SK-N-SH treated with all-trans-retinoic acid at 6 μM for 48 hours (cell line): ENCODE data around the gene OCA2.

Experiments
- ATAC-seq: fragments of 200-7000 bp; cut with Tn5 transposase; 3 replicates; pipeline ENCODE4 v1.9.1; 2020; ENCODE audit warnings: mild to moderate bottlenecking, moderate library complexity
- ARNTL ChIP-seq: fragments of 450-650 bp; formaldehyde crosslinking; IDR thresholded peaks from 2 replicates; pipeline ENCODE4 v1.5.0; 2020; ENCODE audit warnings: low read depth, mild to moderate bottlenecking, moderate library complexity, borderline replicate concordance
- BACH2 ChIP-seq: fragments of 250-450 bp; sonication (Bioruptor Pico); IDR thresholded peaks from 2 replicates; pipeline ENCODE4 v1.9.0; 2021; ENCODE audit warnings: mild to moderate bottlenecking, borderline replicate concordance
- CSDC2 ChIP-seq: fragments of 250-450 bp; sonication (Bioruptor Pico); IDR thresholded peaks from 2 replicates; pipeline ENCODE4 v1.5.0; 2020; ENCODE audit warnings: mild to moderate bottlenecking, moderate library complexity
- ESRRG ChIP-seq: fragments of 250-450 bp; sonication (Bioruptor Pico); IDR thresholded peaks from 2 replicates; pipeline ENCODE4 v1.6.1; 2021; ENCODE audit warnings: mild to moderate bottlenecking
- GLIS3 ChIP-seq: fragments of 250-450 bp; sonication (Bioruptor Pico); IDR thresholded peaks from 2 replicates; pipeline ENCODE4 v1.5.0; 2020; ENCODE audit warnings: mild to moderate bottlenecking, moderate library complexity
- OSR1 ChIP-seq: fragments of 250-450 bp; sonication (Bioruptor Pico); IDR thresholded peaks from 2 replicates; pipeline ENCODE4 v1.8.0; 2022; ENCODE audit warnings: moderate library complexity, mild to moderate bottlenecking, inconsistent platforms
- PPARA ChIP-seq: fragments of 250-450 bp; sonication (Bioruptor Pico); IDR thresholded peaks from 2 replicates; pipeline ENCODE4 v1.5.0; 2020; ENCODE audit warnings: mild to moderate bottlenecking, borderline replicate concordance
- RARB ChIP-seq: fragments of 250-450 bp; sonication (Bioruptor Pico); IDR thresholded peaks from 2 replicates; pipeline ENCODE4 v1.8.0; 2021; ENCODE audit warnings: mild to moderate bottlenecking, moderate library complexity
- SNAI2 ChIP-seq: fragments of 250-450 bp; sonication (Bioruptor Pico); IDR thresholded peaks from 2 replicates; pipeline ENCODE4 v1.5.0; 2020; ENCODE audit warnings: mild to moderate bottlenecking, moderate library complexity
- TOX ChIP-seq: fragments of 250-450 bp; sonication (Bioruptor Pico); IDR thresholded peaks from 2 replicates; pipeline ENCODE4 v1.8.0; 2021; ENCODE audit warnings: mild to moderate bottlenecking, moderate library complexity, borderline replicate concordance
- ZC3H10 ChIP-seq: fragments of 250-450 bp; sonication (Bioruptor Pico); IDR thresholded peaks from 2 replicates; pipeline ENCODE4 v1.5.1; 2021; ENCODE audit warnings: mild to moderate bottlenecking, moderate library complexity
- ZFP3 ChIP-seq: fragments of 250-450 bp; sonication (Bioruptor Pico); IDR thresholded peaks from 2 replicates; pipeline ENCODE4 v1.5.0; 2020; ENCODE audit warnings: mild to moderate bottlenecking, moderate library complexity
- ZFP30 ChIP-seq: fragments of 450-650 bp; formaldehyde crosslinking; IDR thresholded peaks from 2 replicates; pipeline ENCODE4 v1.5.0; 2022; ENCODE audit warnings: mild to moderate bottlenecking, moderate library complexity
- ZNF565 ChIP-seq: fragments of 450-650 bp; formaldehyde crosslinking; conservative IDR thresholded peaks from 2 replicates; pipeline ENCODE4 v1.5.0; 2020; ENCODE audit warnings: low read depth, mild to moderate bottlenecking, moderate library complexity
- ZNF70 ChIP-seq: fragments of 450-650 bp; formaldehyde crosslinking; IDR thresholded peaks from 2 replicates; pipeline ENCODE4 v1.5.0; 2020; ENCODE audit warnings: mild to moderate bottlenecking, moderate library complexity
- ZNF8 ChIP-seq: fragments of 450-650 bp; formaldehyde crosslinking; IDR thresholded peaks from 2 replicates; pipeline ENCODE4 v1.5.0; 2020; ENCODE audit warnings: mild to moderate bottlenecking, moderate library complexity
- TF ChIP-seq, protein P1 (sequence below): fragments of 250-450 bp; sonication (Bioruptor Pico); IDR thresholded peaks from 2 replicates; pipeline ENCODE4 v1.5.0; 2020; ENCODE audit warnings: mild to moderate bottlenecking, moderate library complexity
- TF ChIP-seq, protein P2 (sequence below): fragments of 250-450 bp; sonication (Bioruptor Pico); IDR thresholded peaks from 2 replicates; pipeline ENCODE4 v1.5.1; 2020; ENCODE audit warnings: low read depth, mild to moderate bottlenecking, moderate library complexity
- TF ChIP-seq, protein P3 (sequence below): fragments of 250-450 bp; sonication (Bioruptor Pico); IDR thresholded peaks from 2 replicates; pipeline ENCODE4 v1.8.0; 2021; ENCODE audit warnings: low read depth, mild to moderate bottlenecking, moderate library complexity, borderline replicate concordance
- TF ChIP-seq, protein P4 (sequence below): fragments of 250-450 bp; sonication (Bioruptor Pico); IDR thresholded peaks from 2 replicates; pipeline ENCODE4 v1.5.1; 2021; ENCODE audit warnings: mild to moderate bottlenecking, moderate library complexity

The OCA2 gene

DNA sequence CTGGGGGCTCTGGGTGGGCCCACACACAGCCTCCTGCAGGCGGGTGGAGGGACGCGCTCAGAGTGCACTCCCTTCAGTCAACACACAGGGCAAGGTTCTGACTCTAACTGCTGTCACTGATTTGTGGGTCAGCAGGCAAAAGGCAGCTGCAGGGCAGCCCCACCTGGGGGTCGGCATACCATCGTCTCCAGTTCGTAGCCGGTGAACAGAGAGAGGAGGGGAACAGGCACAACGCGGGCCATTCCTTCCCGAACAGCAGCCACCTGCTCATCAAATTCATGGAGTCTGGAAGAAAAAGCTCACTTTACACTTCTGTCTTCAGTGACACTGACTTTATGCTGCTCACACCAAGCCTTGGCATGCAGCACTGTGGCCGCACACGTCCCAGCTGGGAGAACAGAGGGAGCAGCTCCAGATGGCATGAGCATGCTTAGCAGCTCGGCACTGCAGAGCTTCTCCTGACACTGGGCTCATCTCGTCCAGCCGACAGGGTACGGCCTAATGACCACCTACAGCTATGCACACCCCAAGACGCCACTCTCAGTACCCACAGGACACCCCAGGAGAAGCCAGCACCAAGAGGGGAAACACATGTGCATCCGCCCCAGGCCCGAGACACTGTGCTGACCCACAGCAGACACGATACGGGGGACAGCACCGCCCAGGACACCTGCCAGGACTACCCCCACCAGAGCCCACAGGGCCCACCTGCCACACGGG is 14.4 kb upstream of the OCA2 start:
- no peak for TF ChIP-seq RARB
- TF ChIP-seq PPARA (CRISPR knock-in tag): no peak
- TF ChIP-seq TOX: no peak
- TF ChIP-seq ZNF565 (CRISPR knock-in tag): no peak
- TF ChIP-seq BACH2 (CRISPR knock-in tag): no peak
- TF ChIP-seq, protein P1, sequence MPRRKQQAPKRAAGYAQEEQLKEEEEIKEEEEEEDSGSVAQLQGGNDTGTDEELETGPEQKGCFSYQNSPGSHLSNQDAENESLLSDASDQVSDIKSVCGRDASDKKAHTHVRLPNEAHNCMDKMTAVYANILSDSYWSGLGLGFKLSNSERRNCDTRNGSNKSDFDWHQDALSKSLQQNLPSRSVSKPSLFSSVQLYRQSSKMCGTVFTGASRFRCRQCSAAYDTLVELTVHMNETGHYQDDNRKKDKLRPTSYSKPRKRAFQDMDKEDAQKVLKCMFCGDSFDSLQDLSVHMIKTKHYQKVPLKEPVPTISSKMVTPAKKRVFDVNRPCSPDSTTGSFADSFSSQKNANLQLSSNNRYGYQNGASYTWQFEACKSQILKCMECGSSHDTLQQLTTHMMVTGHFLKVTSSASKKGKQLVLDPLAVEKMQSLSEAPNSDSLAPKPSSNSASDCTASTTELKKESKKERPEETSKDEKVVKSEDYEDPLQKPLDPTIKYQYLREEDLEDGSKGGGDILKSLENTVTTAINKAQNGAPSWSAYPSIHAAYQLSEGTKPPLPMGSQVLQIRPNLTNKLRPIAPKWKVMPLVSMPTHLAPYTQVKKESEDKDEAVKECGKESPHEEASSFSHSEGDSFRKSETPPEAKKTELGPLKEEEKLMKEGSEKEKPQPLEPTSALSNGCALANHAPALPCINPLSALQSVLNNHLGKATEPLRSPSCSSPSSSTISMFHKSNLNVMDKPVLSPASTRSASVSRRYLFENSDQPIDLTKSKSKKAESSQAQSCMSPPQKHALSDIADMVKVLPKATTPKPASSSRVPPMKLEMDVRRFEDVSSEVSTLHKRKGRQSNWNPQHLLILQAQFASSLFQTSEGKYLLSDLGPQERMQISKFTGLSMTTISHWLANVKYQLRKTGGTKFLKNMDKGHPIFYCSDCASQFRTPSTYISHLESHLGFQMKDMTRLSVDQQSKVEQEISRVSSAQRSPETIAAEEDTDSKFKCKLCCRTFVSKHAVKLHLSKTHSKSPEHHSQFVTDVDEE: no peak
- no peak for TF ChIP-seq ZNF8
- TF ChIP-seq, protein P2, sequence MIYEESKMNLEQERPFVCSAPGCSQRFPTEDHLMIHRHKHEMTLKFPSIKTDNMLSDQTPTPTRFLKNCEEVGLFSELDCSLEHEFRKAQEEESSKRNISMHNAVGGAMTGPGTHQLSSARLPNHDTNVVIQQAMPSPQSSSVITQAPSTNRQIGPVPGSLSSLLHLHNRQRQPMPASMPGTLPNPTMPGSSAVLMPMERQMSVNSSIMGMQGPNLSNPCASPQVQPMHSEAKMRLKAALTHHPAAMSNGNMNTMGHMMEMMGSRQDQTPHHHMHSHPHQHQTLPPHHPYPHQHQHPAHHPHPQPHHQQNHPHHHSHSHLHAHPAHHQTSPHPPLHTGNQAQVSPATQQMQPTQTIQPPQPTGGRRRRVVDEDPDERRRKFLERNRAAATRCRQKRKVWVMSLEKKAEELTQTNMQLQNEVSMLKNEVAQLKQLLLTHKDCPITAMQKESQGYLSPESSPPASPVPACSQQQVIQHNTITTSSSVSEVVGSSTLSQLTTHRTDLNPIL (CRISPR knock-in tag): no peak
- no peak for TF ChIP-seq SNAI2 (CRISPR knock-in tag)
- TF ChIP-seq ZFP30 (CRISPR knock-in tag): no peak
- TF ChIP-seq, all 23 proteins: peak for 0
- ATAC-seq: no peak

DNA sequence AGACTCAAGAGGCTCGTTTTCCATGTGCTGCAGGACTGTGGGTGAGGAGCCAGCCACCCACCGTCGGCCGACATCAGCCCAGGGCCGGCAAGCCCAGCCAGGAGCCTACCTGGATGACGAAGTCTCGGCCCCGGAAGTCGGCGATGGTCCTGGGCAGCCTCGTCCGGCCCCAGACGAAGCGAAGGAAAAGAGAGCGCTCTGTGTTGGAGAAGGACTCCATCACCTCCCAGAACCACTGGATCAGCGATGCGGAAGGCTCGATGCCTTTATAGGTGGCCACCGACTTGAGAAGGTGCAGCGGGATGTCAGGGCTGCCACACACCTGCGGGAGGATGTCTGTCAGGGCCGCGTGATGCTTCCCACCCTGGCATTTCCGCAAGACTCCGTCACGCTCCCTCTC is 13.8 kb upstream of the OCA2 start:
- TF ChIP-seq ESRRG (CRISPR knock-in tag) (no peak), CSDC2 (CRISPR knock-in tag) (no peak)
- TF ChIP-seq, protein P3, sequence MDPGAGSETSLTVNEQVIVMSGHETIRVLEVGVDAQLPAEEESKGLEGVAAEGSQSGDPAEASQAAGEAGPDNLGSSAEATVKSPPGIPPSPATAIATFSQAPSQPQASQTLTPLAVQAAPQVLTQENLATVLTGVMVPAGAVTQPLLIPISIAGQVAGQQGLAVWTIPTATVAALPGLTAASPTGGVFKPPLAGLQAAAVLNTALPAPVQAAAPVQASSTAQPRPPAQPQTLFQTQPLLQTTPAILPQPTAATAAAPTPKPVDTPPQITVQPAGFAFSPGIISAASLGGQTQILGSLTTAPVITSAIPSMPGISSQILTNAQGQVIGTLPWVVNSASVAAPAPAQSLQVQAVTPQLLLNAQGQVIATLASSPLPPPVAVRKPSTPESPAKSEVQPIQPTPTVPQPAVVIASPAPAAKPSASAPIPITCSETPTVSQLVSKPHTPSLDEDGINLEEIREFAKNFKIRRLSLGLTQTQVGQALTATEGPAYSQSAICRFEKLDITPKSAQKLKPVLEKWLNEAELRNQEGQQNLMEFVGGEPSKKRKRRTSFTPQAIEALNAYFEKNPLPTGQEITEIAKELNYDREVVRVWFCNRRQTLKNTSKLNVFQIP (CRISPR knock-in tag): no peak
- TF ChIP-seq, all 23 proteins: peak for 0
- no peak for ATAC-seq

DNA sequence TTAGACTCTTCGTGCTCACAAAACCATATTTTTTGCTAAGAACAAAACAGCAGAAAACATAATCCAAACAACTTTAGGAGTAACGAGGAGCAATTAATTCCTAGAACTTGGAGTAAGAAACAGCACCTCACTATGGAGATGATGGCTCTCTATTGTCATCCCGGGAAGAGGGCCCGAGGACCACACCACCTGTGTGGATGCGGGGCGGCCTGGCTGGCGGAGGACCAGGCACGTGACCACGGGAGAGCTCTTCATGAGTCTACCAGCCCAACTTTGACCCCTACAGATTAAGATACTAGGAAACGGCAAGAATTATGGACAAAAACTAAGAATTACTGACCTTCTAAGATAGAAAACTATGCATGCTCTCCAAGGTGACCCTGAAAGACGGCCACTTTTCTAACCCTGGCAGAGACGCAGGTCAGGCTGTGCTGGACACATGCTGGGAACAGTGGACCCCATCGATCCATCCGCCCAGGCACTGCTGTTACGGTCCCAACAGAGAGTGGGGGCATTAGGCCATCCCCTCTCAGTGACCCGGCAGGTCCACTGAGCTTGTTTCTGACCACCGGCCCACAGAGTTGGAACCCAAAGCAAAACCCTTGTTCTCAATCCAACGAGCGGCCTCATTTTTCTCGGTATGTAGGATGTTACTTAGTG is 13.1 kb upstream of the OCA2 start:
- TF ChIP-seq, protein P4, sequence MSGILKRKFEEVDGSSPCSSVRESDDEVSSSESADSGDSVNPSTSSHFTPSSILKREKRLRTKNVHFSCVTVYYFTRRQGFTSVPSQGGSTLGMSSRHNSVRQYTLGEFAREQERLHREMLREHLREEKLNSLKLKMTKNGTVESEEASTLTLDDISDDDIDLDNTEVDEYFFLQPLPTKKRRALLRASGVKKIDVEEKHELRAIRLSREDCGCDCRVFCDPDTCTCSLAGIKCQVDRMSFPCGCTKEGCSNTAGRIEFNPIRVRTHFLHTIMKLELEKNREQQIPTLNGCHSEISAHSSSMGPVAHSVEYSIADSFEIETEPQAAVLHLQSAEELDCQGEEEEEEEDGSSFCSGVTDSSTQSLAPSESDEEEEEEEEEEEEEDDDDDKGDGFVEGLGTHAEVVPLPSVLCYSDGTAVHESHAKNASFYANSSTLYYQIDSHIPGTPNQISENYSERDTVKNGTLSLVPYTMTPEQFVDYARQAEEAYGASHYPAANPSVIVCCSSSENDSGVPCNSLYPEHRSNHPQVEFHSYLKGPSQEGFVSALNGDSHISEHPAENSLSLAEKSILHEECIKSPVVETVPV: no peak
- TF ChIP-seq ESRRG (CRISPR knock-in tag): no peak
- no peak for TF ChIP-seq BACH2 (CRISPR knock-in tag)
- TF ChIP-seq, protein P2 (CRISPR knock-in tag): no peak
- TF ChIP-seq ZC3H10 (CRISPR knock-in tag): no peak
- TF ChIP-seq TOX: no peak
- no peak for ATAC-seq

DNA sequence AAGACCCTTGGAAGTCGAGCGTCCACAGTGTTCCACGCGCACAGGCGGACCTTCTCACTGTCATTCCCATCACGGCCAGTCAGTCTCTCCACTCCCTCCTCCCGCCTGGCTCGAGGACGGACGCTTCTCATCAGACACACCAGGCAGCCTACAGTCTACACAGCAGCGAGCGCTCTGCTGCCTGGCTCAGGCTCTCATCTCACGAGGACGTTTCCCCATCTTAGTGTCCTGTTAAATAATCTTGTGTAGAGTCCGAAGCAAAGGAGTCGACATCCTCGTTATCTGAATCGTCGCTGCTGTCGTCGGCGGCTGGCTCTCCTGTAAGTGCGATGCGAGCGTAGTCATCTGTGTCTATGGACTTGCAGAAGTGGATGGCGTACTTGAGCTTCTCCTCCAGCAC is 12.4 kb upstream of the OCA2 start:
- no peak for ATAC-seq
- TF ChIP-seq ZNF8 (no peak), ZFP3 (CRISPR knock-in tag) (no peak), PPARA (CRISPR knock-in tag) (no peak), ZNF70 (no peak), GLIS3 (no peak), BACH2 (CRISPR knock-in tag) (no peak), ESRRG (CRISPR knock-in tag) (no peak), CSDC2 (CRISPR knock-in tag) (no peak), ZFP30 (CRISPR knock-in tag) (no peak), OSR1 (CRISPR knock-in tag) (no peak), ZNF565 (CRISPR knock-in tag) (no peak), TOX (no peak), RARB (no peak), ARNTL (CRISPR knock-in tag) (no peak), SNAI2 (CRISPR knock-in tag) (no peak)
- TF ChIP-seq, protein P4: no peak
- TF ChIP-seq, protein P3 (CRISPR knock-in tag): no peak
- TF ChIP-seq, protein P2 (CRISPR knock-in tag): no peak
